Measurements from ENCODE around the gene PHB1. TPM values are rescaled to one million over a fixed set of nuclear protein-coding genes. Genes with fewer than 3 reads are reported as not detected.

Gene PHB1
- total and polyA plus RNA-seq, 2 of the 8 experiments (the other 6 are each of a cell fraction or from before 2014, with no cell fraction given), result 386 to 597 TPM

DNA sequence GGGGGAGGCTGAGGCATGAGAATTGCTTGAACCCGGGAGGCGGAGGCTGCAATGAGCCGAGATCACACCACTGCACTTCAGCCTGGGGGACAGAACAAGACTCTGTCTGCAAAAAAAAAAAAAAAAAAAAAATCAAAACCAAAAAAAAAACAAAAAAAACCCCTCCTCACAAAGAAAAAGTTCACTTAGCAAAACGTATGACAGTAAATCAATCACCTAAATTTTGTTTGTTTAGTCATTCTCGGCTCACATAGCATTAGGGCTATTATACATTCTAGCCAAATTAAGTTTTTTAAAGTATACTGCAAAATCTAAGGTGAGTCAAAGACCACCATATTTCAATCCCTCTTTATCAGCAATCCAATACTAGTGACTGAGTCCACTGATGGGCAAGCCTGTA lies 58.4 kb downstream of the PHB1 start:
- Histone ChIP-seq H3K27ac (ENCODE audit: low read depth, low read length) (no peak overlapping the region), H2BK5ac (ENCODE audit: low read depth, low read length) (no peak overlapping the region), H4K5ac (ENCODE audit: insufficient read length, low read depth, low read length) (no peak overlapping the region), H3K56ac (replicated peaks; ENCODE audit: insufficient read length, low read depth, low read length) (no peak overlapping the region), H4K8ac (ENCODE audit: extremely low read depth, insufficient read depth, low read length) (no peak overlapping the region), H4K91ac (replicated peaks; ENCODE audit: insufficient read length, low read length) (no peak overlapping the region), H3K9ac (replicated peaks in 1 of 4; ENCODE audit: extremely low read depth in 1 of 4, low read depth in 3 of 4, low read length in 3 of 4) (no peak overlapping the region), H3K4me1 (replicated peaks in 1 of 4; ENCODE audit: control insufficient read depth in 3 of 4, insufficient read depth in 4 of 4, low read length in 3 of 4) (peaks cover 4 to 9% (median 7%) of the 10 kb centered on the region in 4 experiments; a peak in 6 of 7 replicates), H3K27me3 (replicated peaks in 1 of 4; ENCODE audit: control insufficient read depth in 3 of 4, extremely low read depth in 1 of 4, insufficient read depth in 3 of 4, low read length in 3 of 4) (no peaks in the 10 kb centered on the region), H3K9me3 (ENCODE audit: insufficient read depth in 2 of 2, low read depth in 1 of 2, low read length in 1 of 2) (0 out of 4 replicates have a peak, but pooled peaks cover 0 to 2% of the 10 kb centered on the region in 2 experiments), H2BK120ac (replicated peaks; ENCODE audit: low read depth, low read length) (no peak overlapping the region), H3K23me2 (ENCODE audit: low read depth, low read length) (peaks cover 7% of the 10 kb centered on the region), H3K36me3 (ENCODE audit: control insufficient read depth in 2 of 4, insufficient read depth in 4 of 4, low read length in 3 of 4) (no peaks in the 10 kb centered on the region), H3K14ac (ENCODE audit: insufficient read length) (no peak overlapping the region), H2BK20ac (ENCODE audit: low read length) (no peak overlapping the region), H4K20me1 (replicated peaks in 1 of 2; ENCODE audit: control insufficient read depth in 1 of 2, insufficient read depth in 2 of 2, low read length in 2 of 2) (peaks cover 2 to 4% of the 10 kb centered on the region in 2 experiments), H2BK15ac (ENCODE audit: low read length) (no peak overlapping the region), H2BK12ac (ENCODE audit: low read depth, low read length) (no peak overlapping the region), H3K4me3 (ENCODE audit: extremely low read depth in 1 of 4, insufficient read depth in 2 of 4, low read depth in 3 of 4, low read length in 4 of 4) (no peak overlapping the region), H3K18ac (ENCODE audit: extremely low read depth, low read length) (no peak overlapping the region), H3K79me2 (ENCODE audit: control insufficient read depth in 1 of 2, insufficient read depth in 2 of 2, low read length in 2 of 2) (peaks cover 10 to 93% of the 10 kb centered on the region in 2 experiments; a peak in 3 of 4 replicates), H3K23ac (ENCODE audit: insufficient read length) (no peak overlapping the region), H2AFZ (ENCODE audit: low read length) (no peak overlapping the region), H3K79me1 (ENCODE audit: low read depth, low read length) (peaks cover 5% of the 10 kb centered on the region; the same call in 1 of the 2 replicates), H3K4me2 (ENCODE audit: insufficient read depth in 1 of 2, low read depth in 2 of 2, low read length in 2 of 2) (no peak overlapping the region), H3K4ac (replicated peaks; ENCODE audit: insufficient read length, low read depth, low read length) (no peak overlapping the region), H2AK5ac (ENCODE audit: low read depth, low read length) (no peak overlapping the region)
- CTCF ChIA-PET (ENCODE audit: partially characterized antibody), result interaction anchor here (0.6 to 5.0 kb wide), 5 partner anchors 10 to 42 kb away, joined by 3 to 23 read pairs (median 4); no protein-coding TSS in a partner anchor
- DNase-seq (ENCODE audit: low read depth in 1 of 2, low spot score in 2 of 2) (no peak), FAIRE-seq (no peak)
- no peak for TF ChIP-seq E2F6 (IDR thresholded peaks at IDR 0.05)
- no peak for TF ChIP-seq NANOG (IDR thresholded peaks at IDR 0.05; ENCODE audit: insufficient read depth, low read depth, low read length, poor library complexity, severe bottlenecking)
- no peak for TF ChIP-seq GABPA (IDR thresholded peaks at IDR 0.05; ENCODE audit: borderline replicate concordance, insufficient read depth, low read length)
- no peak for TF ChIP-seq BACH1 (IDR thresholded peaks at IDR 0.05; ENCODE audit: low read length)
- no peak for TF ChIP-seq SP4 (IDR thresholded peaks at IDR 0.05; ENCODE audit: low read length)
- POLR2A ChIA-PET (ENCODE audit: partially characterized antibody), result interaction anchor here (0.7 kb wide), 1 partner anchor 26 kb away, joined by 4 read pairs; no protein-coding TSS in a partner anchor
- 88% methylated on average over 5 of the region's 5 CpGs; no CpG with 5 or more reads in 1 of the 2 experiments for WGBS, 2 experiments (ENCODE audit: extremely low coverage in 1 of 2, insufficient coverage in 1 of 2, insufficient read length in 1 of 2, insufficient replicate concordance in 2 of 2, low coverage in 1 of 2, low lambda C conversion rate in 2 of 2, missing lambda C conversion rate in 1 of 2)
